H1 (cell line): ENCODE measurements around the gene PKMYT1. TPM values are rescaled to one million over a fixed set of nuclear protein-coding genes. Genes with fewer than 3 reads are reported as not detected.

ENCODE experiments used
- CHD7 ChIP-seq: fragments of 300-600 bp; sonication (generic); IDR thresholded peaks from 2 replicates; pipeline ENCODE4 v1.7.1; 2012; ENCODE audit warnings: low read length, moderate library complexity, mild to moderate bottlenecking, inconsistent platforms; ENCODE audit not compliant: insufficient replicate concordance
- CTCF ChIP-seq, 3 experiments: IDR thresholded peaks; 1 replicate in 2 of 3; 2 replicates in 1 of 3; pipeline versions ENCODE4 v1.5.1 to v1.6.1; 2011; ENCODE audit warnings: low read length in 3 of 3, mild to moderate bottlenecking in 3 of 3, inconsistent platforms in 2 of 3, low read depth in 1 of 3, moderate library complexity in 1 of 3; ENCODE audit not compliant: insufficient read depth in 1 of 3; ENCODE audit errors: control extremely low read depth in 1 of 3
- EGR1 ChIP-seq: IDR thresholded peaks from 2 replicates; pipeline ENCODE4 v1.6.1; 2011; ENCODE audit warnings: low read depth, low read length, borderline replicate concordance
- MAX ChIP-seq: IDR thresholded peaks from 2 replicates; pipeline ENCODE4 v1.6.1; 2012; ENCODE audit warnings: inconsistent platforms
- NANOG ChIP-seq: IDR thresholded peaks from 2 replicates; pipeline ENCODE4 v1.6.1; 2011; ENCODE audit warnings: low read length, low read depth, mild to moderate bottlenecking, inconsistent platforms; ENCODE audit not compliant: insufficient read depth, poor library complexity, severe bottlenecking
- SRF ChIP-seq: IDR thresholded peaks from 2 replicates; pipeline ENCODE4 v1.6.1; 2011; ENCODE audit warnings: mild to moderate bottlenecking, low read depth, low read length, moderate library complexity
- polyA plus RNA-seq, 7 experiments: library from polyadenylated mRNA; depleted of rRNA in 3 of 7; stranded (reverse) in 5 of 7; unstranded in 2 of 7; fragments of >200 nt in 5 of 7; fragments of 200-250 nt in 2 of 7; gene quantifications; 1 replicate in 5 of 7; 2 replicates in 1 of 7; 4 replicates in 1 of 7; pipeline versions ENCODE4 v1.2.1 to v1.2.3, GENCODE V29; 2011 to 2013; ENCODE audit warnings: missing spikeins in 2 of 7, mixed read lengths in 2 of 7
- total RNA-seq: library from RNA; stranded (reverse); fragmentation: NEBNext Ultra II Directional; extraction: Animal tissue kit (Norgen Biotek cat#: 25700); gene quantifications from 2 replicates; pipeline ENCODE4 v1.2.1, GENCODE V29; 2021

PKMYT1 gene
- total and polyA plus RNA-seq, 2 of the 8 experiments (the other 6 are each of a cell fraction or from before 2014, with no cell fraction given) = 74.7 to 85.2 TPM

- TF ChIP-seq CHD7 = no peak
- no peak for TF ChIP-seq SRF
- TF ChIP-seq EGR1 = no peak
- peak; percentile 83 to 97 (median 96) for TF ChIP-seq CTCF (IDR thresholded peaks at IDR 0.05; ENCODE audit: control extremely low read depth in 1 of 3, insufficient read depth in 1 of 3, low read depth in 1 of 3, low read length in 3 of 3)
- TF ChIP-seq MAX = peak; percentile 81
- peak; percentile 23 for TF ChIP-seq NANOG
Observed at GRCh38 chr16:2927010-2927646, 53.1 kb downstream of the PKMYT1 start (continued).
